Heart right ventricle (tissue), 16 donors: ENCODE measurements around the gene IL1RAPL1. TPM values are rescaled to one million over a fixed set of nuclear protein-coding genes. Genes with fewer than 3 reads are reported as not detected.

Experiments
- ATAC-seq, 8 donors: fragments of 200-7000 bp; cut with Tn5 transposase; one replicate each; pipeline ENCODE4 v1.9.1; 2020; ENCODE audit warnings: mild to moderate bottlenecking in 8 of 8, moderate library complexity in 8 of 8, moderate number of reproducible peaks in 1 of 8
- DNase-seq, 2 donors: peaks; one replicate each; pipeline ENCODE4 v3.0.0-alpha.2; 2020
- H3K27ac ChIP-seq, 10 donors: fragments of 200-600 bp; sonication (generic) in 2 of 10; one replicate each; pipeline versions ENCODE4 v1.5.0 to v1.8.0; 2020 to 2022; ENCODE audit warnings: mild to moderate bottlenecking in 3 of 10
- H3K27me3 ChIP-seq, 7 donors: fragments of 200-600 bp; one replicate each; pipeline ENCODE4 v1.8.0; 2021 to 2022; ENCODE audit warnings: mild to moderate bottlenecking in 2 of 7
- H3K36me3 ChIP-seq, 9 donors: fragments of 200-600 bp; sonication (generic) in 1 of 9; one replicate each; pipeline versions ENCODE4 v1.5.0 to v1.8.0; 2020 to 2022; ENCODE audit warnings: mild to moderate bottlenecking in 2 of 9
- H3K4me1 ChIP-seq, 9 donors: fragments of 200-600 bp; sonication (generic) in 1 of 9; one replicate each; pipeline versions ENCODE4 v1.5.0 to v1.8.0; 2020 to 2022; ENCODE audit warnings: mild to moderate bottlenecking in 4 of 9
- H3K4me3 ChIP-seq, 10 donors: fragments of 200-600 bp; sonication (generic) in 2 of 10; one replicate each; pipeline versions ENCODE4 v1.5.0 to v1.8.0; 2020 to 2022; ENCODE audit warnings: mild to moderate bottlenecking in 7 of 10, moderate library complexity in 2 of 10
- H3K9me3 ChIP-seq, 11 donors: fragments of 200-600 bp in 10 of 11; sonication (generic) in 2 of 11; one replicate each; pipeline versions ENCODE4 v1.5.0 to v1.8.0; 2013 to 2022; ENCODE audit warnings: mild to moderate bottlenecking in 2 of 11, control low read depth in 1 of 11, moderate library complexity in 1 of 11
- CTCF ChIP-seq, 9 donors: fragments of 200-600 bp; sonication (generic) in 2 of 9; IDR thresholded peaks; one replicate each; pipeline versions ENCODE4 v1.5.0 to v1.8.0; 2021 to 2022; ENCODE audit warnings: antibody characterized with exemption in 9 of 9, mild to moderate bottlenecking in 5 of 9, moderate library complexity in 1 of 9
- WGBS, 2 donors: extraction: QIAGEN DNeasy Blood & Tissue Kit; methylation state at CpG; one replicate each; pipeline ENCODE4 v1.1.7; 2013; ENCODE audit warnings: inconsistent platforms in 1 of 2; 5-methylcytosine and 5-hydroxymethylcytosine counted together
- intact Hi-C, 10 donors: fragments of 100-400 bp; cut with DNase I; formaldehyde crosslinking; loops; one replicate each; pipeline versions ENCODE4 v1.11.1 to v1.14.2; 2022
- polyA plus RNA-seq, 2 donors: library from polyadenylated mRNA; stranded (reverse); fragments of 200-250 nt; gene quantifications; one replicate each; pipeline ENCODE4 v1.2.3, GENCODE V29; 2013
- total RNA-seq, 10 donors: library from RNA; stranded (reverse); fragmentation: NEBNext Ultra II Directional in 3 of 10; extraction: Animal tissue kit (Norgen Biotek cat#: 25700) in 3 of 10; gene quantifications; one replicate each; pipeline versions ENCODE4 v1.2.1 to v1.2.4, GENCODE V29; 2021 to 2023
- donor health status: Arrhythmogenic right ventricular cardiomyopathy.
- donor health status: ischemic (EF 13 %, LVEDD 7.1; RV severe dilation, severe dysfunction).
- donor health status: healthy with polysubstance abuse.
- donor health status: DM: no; HTN: yes; CAD: no.
- donor health status: DM: no; HTN: no; CAD: no.
- donor health status: ischemic (EF 25% LVEDD 6.9; RV normal size, moderate dysfunction).
- donor health status: ischemic (EF 25% LVEDD 5.7; RV mildly dilated, moderate dysfunction).
- donor health status: healthy.
- donor health status: DM: yes; HTN: yes; CAD: no.
- donor health status: Ischemic cardiomyopathy.
- donor health status: ischemic (EF 35%, LVEDD 5.7; RV mildly dilated, moderate dysfunction).
- donor health status: nonischemic (EF 11% LVEDD 7.7; RV severe dilation, severe dysfunction).
- donor health status: DM: yes; HTN: yes; CAD: no.
- donor health status: PGD.
- donor health status: ischemic (EF 29% LVEDD 5.4; RV normal size, mild dysfunction).
- donor health status: nonischemic (EF 23%, LVEDD 6.1; RV moderate dilation, normal function).

IL1RAPL1 gene
- total and polyA plus RNA-seq, 12 donors, result 0.13 to 6.3 (median 2.8) TPM

DNA sequence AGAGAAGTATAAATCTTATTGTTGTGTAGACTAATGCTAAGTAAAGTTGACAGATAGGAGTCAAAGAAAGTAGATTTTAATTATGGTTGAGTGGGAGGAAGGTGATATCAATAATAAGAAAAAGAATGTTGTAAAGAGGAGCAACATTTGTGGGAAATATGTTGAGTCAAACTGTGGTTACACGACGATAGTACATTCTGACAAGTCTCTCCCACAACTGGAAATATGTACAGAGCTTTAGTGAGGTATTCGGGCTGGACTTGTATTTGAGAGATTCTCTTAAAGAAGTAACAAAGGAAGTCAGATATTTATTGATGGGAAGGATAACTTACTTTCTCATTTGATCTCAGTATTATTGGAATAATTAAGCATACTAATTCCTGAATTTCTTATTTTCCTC is 1102.8 kb downstream of the IL1RAPL1 start:
- no peaks in the 10 kb centered on the region for H3K27me3 ChIP-seq
- no peaks in the 10 kb centered on the region for H3K9me3 ChIP-seq
- no peak for TF ChIP-seq CTCF (IDR thresholded peaks at IDR 0.05)
- H3K36me3 ChIP-seq, result no peaks in the 10 kb centered on the region
- no peak overlapping the region for H3K27ac ChIP-seq
- no peaks in the 10 kb centered on the region for H3K4me1 ChIP-seq
- DNase-seq, result no peak
- no peak overlapping the region for H3K4me3 ChIP-seq
- WGBS, 2 donors, result 68 to 78% methylated on average over 3 of the region's 3 CpGs
- ATAC-seq, result no peak
- intact Hi-C loops, result no loop called here

DNA sequence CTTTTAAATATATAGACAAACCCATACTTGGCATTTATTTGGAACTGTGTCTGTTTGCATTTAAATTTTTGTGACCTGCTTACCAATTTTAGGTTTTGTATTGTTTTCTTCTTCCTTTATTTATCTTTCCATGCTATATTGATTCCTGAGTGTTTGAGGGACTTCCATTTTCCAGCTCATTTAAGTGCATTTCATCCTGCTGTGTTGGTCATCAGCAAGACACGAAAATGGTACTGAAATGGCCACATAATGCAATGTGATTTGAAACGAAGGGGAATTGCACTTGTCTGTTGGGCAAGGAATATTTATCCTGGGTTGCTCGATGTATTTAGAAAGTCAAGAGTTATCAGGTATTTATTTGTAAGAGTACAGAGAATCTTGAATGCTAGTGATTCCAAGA is 1103.8 kb downstream of the IL1RAPL1 start:
- Histone ChIP-seq H3K4me1 (no peaks in the 10 kb centered on the region), H3K27me3 (no peaks in the 10 kb centered on the region), H3K4me3 (no peak overlapping the region), H3K27ac (no peak overlapping the region), H3K36me3 (no peaks in the 10 kb centered on the region), H3K9me3 (no peaks in the 10 kb centered on the region)
- TF ChIP-seq CTCF (IDR thresholded peaks at IDR 0.05), result no peak
- DNase-seq, result no peak
- intact Hi-C loops, result no loop called here
- no peak for ATAC-seq
- 86 to 87% methylated on average over 3 of the region's 3 CpGs for WGBS, 2 donors

DNA sequence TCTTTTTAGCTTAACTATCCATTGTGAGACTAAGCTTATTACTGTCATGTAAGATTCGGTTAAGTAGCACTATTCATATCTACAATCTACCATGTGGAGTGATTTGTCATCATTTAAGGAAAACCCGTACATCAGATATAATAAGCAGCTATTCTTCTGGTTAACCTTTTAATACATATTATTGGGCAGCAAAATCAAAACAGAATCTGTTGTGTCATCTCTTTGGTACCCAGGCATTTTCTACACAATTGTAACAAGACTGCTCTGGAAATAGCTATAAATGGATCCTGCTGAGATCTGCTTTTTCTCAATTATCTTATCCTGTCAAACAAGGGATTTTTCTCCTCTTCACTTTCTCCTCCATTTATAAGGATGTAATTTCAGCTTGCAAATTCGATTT is 1106.7 kb downstream of the IL1RAPL1 start:
- 68 to 78% methylated on average over 3 of the region's 3 CpGs for WGBS, 2 donors

GRCh38 chrX:29699239-29699638 is 1112.0 kb downstream of the IL1RAPL1 start:
- Histone ChIP-seq H3K9me3 (peaks cover 0 to 7% (median 0%) of the 10 kb centered on the region in 11 donors), H3K27ac (no peak overlapping the region), H3K27me3 (no peaks in the 10 kb centered on the region), H3K36me3 (no peaks in the 10 kb centered on the region), H3K4me1 (no peaks in the 10 kb centered on the region), H3K4me3 (no peak overlapping the region)
- intact Hi-C loops, result no loop called here
- DNase-seq (no peak), ATAC-seq (no peak)
- TF ChIP-seq CTCF (IDR thresholded peaks at IDR 0.05), result no peak
- 50 to 81% methylated on average over 1 of the region's 1 CpG for WGBS, 2 donors

More for the DNA sequence above, 1106.7 kb downstream of the IL1RAPL1 start:
- intact Hi-C loops, result no loop called here
- Histone ChIP-seq H3K27ac (no peak overlapping the region), H3K36me3 (no peaks in the 10 kb centered on the region), H3K27me3 (no peaks in the 10 kb centered on the region), H3K4me3 (no peak overlapping the region), H3K9me3 (no peaks in the 10 kb centered on the region), H3K4me1 (no peaks in the 10 kb centered on the region)
- no peak for TF ChIP-seq CTCF (IDR thresholded peaks at IDR 0.05)
- ATAC-seq, result no peak
- no peak for DNase-seq
